ENCODE measurements around the gene BMP7. TPM values are rescaled to one million over a fixed set of nuclear protein-coding genes. Genes with fewer than 3 reads are reported as not detected.
A peak's percentile ranks its signal among the peaks of the same experiment; 100 is the strongest.

Gene BMP7
- total and polyA plus RNA-seq, 2 of the 8 experiments (the other 6 are each of a cell fraction or from before 2014, with no cell fraction given): 9.2 to 14.7 TPM

- Histone ChIP-seq H2BK15ac (ENCODE audit: low read length) (no peak overlapping the region; the same call in 1 of the 2 replicates), H2BK12ac (ENCODE audit: low read depth, low read length) (no peak overlapping the region), H2BK5ac (ENCODE audit: low read depth, low read length) (no peak overlapping the region), H3K36me3 (ENCODE audit: control insufficient read depth in 2 of 4, insufficient read depth in 4 of 4, low read length in 3 of 4) (no peaks in the 10 kb centered on the region), H3K79me2 (ENCODE audit: control insufficient read depth in 1 of 2, insufficient read depth in 2 of 2, low read length in 2 of 2) (no peaks in the 10 kb centered on the region; a peak in 1 of 4 replicates), H3K14ac (ENCODE audit: insufficient read length) (no peak overlapping the region), H3K9me3 (ENCODE audit: insufficient read depth in 2 of 2, low read depth in 1 of 2, low read length in 1 of 2) (no peaks in the 10 kb centered on the region), H3K56ac (replicated peaks; ENCODE audit: insufficient read length, low read depth, low read length) (no peak overlapping the region), H3K18ac (ENCODE audit: extremely low read depth, low read length) (no peak overlapping the region), H4K5ac (ENCODE audit: insufficient read length, low read depth, low read length) (no peak overlapping the region), H3K4me1 (replicated peaks in 1 of 4; ENCODE audit: control insufficient read depth in 3 of 4, insufficient read depth in 4 of 4, low read length in 3 of 4) (peaks cover 11 to 38% (median 24%) of the 10 kb centered on the region in 4 experiments), H3K27me3 (replicated peaks in 1 of 4; ENCODE audit: control insufficient read depth in 3 of 4, extremely low read depth in 1 of 4, insufficient read depth in 3 of 4, low read length in 3 of 4) (peaks cover 6 to 31% (median 24%) of the 10 kb centered on the region in 4 experiments; a peak in 6 of 7 replicates), H3K23ac (ENCODE audit: insufficient read length) (no peak overlapping the region), H3K79me1 (ENCODE audit: low read depth, low read length) (peaks cover 3% of the 10 kb centered on the region), H4K8ac (ENCODE audit: extremely low read depth, insufficient read depth, low read length) (no peak overlapping the region), H3K4me2 (ENCODE audit: insufficient read depth in 1 of 2, low read depth in 2 of 2, low read length in 2 of 2) (no peak overlapping the region), H4K91ac (replicated peaks; ENCODE audit: insufficient read length, low read length) (peak overlapping the region; percentile 68), H3K27ac (ENCODE audit: low read depth, low read length) (no peak overlapping the region), H2BK120ac (replicated peaks; ENCODE audit: low read depth, low read length) (no peak overlapping the region), H2BK20ac (ENCODE audit: low read length) (no peak overlapping the region), H2AK5ac (ENCODE audit: low read depth, low read length) (no peak overlapping the region), H3K9ac (replicated peaks in 1 of 4; ENCODE audit: extremely low read depth in 1 of 4, low read depth in 3 of 4, low read length in 3 of 4) (no peak overlapping the region), H3K23me2 (ENCODE audit: low read depth, low read length) (no peaks in the 10 kb centered on the region), H3K4ac (replicated peaks; ENCODE audit: insufficient read length, low read depth, low read length) (no peak overlapping the region), H3K4me3 (ENCODE audit: extremely low read depth in 1 of 4, insufficient read depth in 2 of 4, low read depth in 3 of 4, low read length in 4 of 4) (no peak overlapping the region), H4K20me1 (replicated peaks in 1 of 2; ENCODE audit: control insufficient read depth in 1 of 2, insufficient read depth in 2 of 2, low read length in 2 of 2) (peaks cover 3 to 11% of the 10 kb centered on the region in 2 experiments), H2AFZ (ENCODE audit: low read length) (no peak overlapping the region)
- FAIRE-seq: no peak
- WGBS, 2 experiments (ENCODE audit: extremely low coverage in 1 of 2, insufficient coverage in 1 of 2, insufficient read length in 1 of 2, insufficient replicate concordance in 2 of 2, low coverage in 1 of 2, low lambda C conversion rate in 2 of 2, missing lambda C conversion rate in 1 of 2): 97% methylated on average over 3 of the region's 3 CpGs; no CpG with 5 or more reads in 1 of the 2 experiments
- DNase-seq (ENCODE audit: low read depth in 1 of 2, low spot score in 2 of 2): no peak
- ChIA-PET POLR2A (ENCODE audit: partially characterized antibody) (no interaction called here), CTCF (ENCODE audit: partially characterized antibody) (interaction anchor here (0.7 to 1.8 kb wide), 4 partner anchors 11 to 26 kb away, joined by 3 to 7 read pairs (median 4); no protein-coding TSS in a partner anchor)
- TF ChIP-seq POLR2AphosphoS5 (IDR thresholded peaks at IDR 0.05; ENCODE audit: low read depth, low read length) (no peak), POLR2A (IDR thresholded peaks at IDR 0.05; ENCODE audit: control extremely low read depth in 1 of 2, low read depth in 2 of 2, low read length in 2 of 2) (no peak), MAFK (IDR thresholded peaks at IDR 0.05; ENCODE audit: low read depth, low read length) (no peak), RAD21 (IDR thresholded peaks at IDR 0.05 in 1 of 2, conservative IDR thresholded peaks at IDR 0.05 in 1 of 2; ENCODE audit: low read depth in 2 of 2, low read length in 2 of 2) (no peak), TEAD4 (IDR thresholded peaks at IDR 0.05; ENCODE audit: low read depth, low read length) (no peak), JUND (IDR thresholded peaks at IDR 0.05; ENCODE audit: low read length) (no peak), CTBP2 (IDR thresholded peaks at IDR 0.05; ENCODE audit: borderline replicate concordance, insufficient read depth, insufficient read length, low read length) (no peak), EP300 (IDR thresholded peaks at IDR 0.05; ENCODE audit: borderline replicate concordance in 1 of 2, low read depth in 2 of 2, low read length in 2 of 2) (no peak), CHD1 (IDR thresholded peaks at IDR 0.05; ENCODE audit: low read depth, low read length) (no peak), MAX (IDR thresholded peaks at IDR 0.05) (no peak), SIX5 (IDR thresholded peaks at IDR 0.05; ENCODE audit: low read depth, low read length) (no peak), SP2 (IDR thresholded peaks at IDR 0.05; ENCODE audit: low read length) (no peak)
- TF ChIP-seq, protein P1, sequence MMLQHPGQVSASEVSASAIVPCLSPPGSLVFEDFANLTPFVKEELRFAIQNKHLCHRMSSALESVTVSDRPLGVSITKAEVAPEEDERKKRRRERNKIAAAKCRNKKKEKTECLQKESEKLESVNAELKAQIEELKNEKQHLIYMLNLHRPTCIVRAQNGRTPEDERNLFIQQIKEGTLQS (IDR thresholded peaks at IDR 0.05; ENCODE audit: insufficient read depth, low read depth, low read length): no peak
Measured at GRCh38 chr20:57256205-57256604, 10.2 kb downstream of the BMP7 start.

Measured in H1 (cell line).